Transverse colon (tissue), 4 donors: ENCODE data around the gene FAM72B. TPM values are rescaled to one million over a fixed set of nuclear protein-coding genes. Genes with fewer than 3 reads are reported as not detected.
"Not testable (repeated sequence)": the region's sequence is repeated elsewhere in the genome, so short reads cannot be mapped to it uniquely, and the experiment has no call there.

Experiments
- DNase-seq: peaks from one replicate; pipeline ENCODE4 v3.0.0-alpha.2; 2019
- H3K27ac ChIP-seq, 4 donors: fragments of 200-600 bp; sonication (generic); 2 replicates each; pipeline ENCODE4 v1.5.1; 2016 to 2018; ENCODE audit warnings: inconsistent platforms in 4 of 4
- H3K27me3 ChIP-seq: fragments of 200-600 bp; sonication (generic); 2 replicates; pipeline ENCODE4 v1.5.1; 2017; ENCODE audit warnings: inconsistent platforms
- H3K36me3 ChIP-seq, 4 donors: fragments of 200-600 bp; sonication (generic); 2 replicates each; pipeline ENCODE4 v1.5.1; 2017 to 2019; ENCODE audit warnings: inconsistent platforms in 4 of 4
- H3K4me1 ChIP-seq, 4 donors: fragments of 200-600 bp; sonication (generic); 2 replicates each; pipeline ENCODE4 v1.5.1; 2017 to 2020; ENCODE audit warnings: inconsistent platforms in 4 of 4
- H3K4me3 ChIP-seq, 4 donors: fragments of 200-600 bp; sonication (generic); 1 replicate in 1 of 4; 2 replicates in 3 of 4; pipeline versions ENCODE4 v1.5.1 to v1.6.1; 2017 to 2019; ENCODE audit warnings: inconsistent platforms in 4 of 4
- H3K9me3 ChIP-seq, 2 donors: fragments of 200-600 bp; sonication (generic); 2 replicates each; pipeline ENCODE4 v1.5.1; 2017 to 2019; ENCODE audit warnings: inconsistent platforms in 2 of 2
- WGBS, 2 donors: methylation state at CpG; one replicate each; pipeline ENCODE4 v1.1.5; 2018; ENCODE audit warnings: low coverage in 1 of 2; 5-methylcytosine and 5-hydroxymethylcytosine counted together
- in situ Hi-C, 4 donors: fragments of 200-750 bp; cut with MboI; loops; one replicate each; pipeline versions ENCODE4 v1.15.0 to v1.15.1; 2017; ENCODE audit warnings: low sequenced_read_pairs in 3 of 4, low pct_ligation_motif_present in 1 of 4, low pct_unique_long_range_greater_than_20kb in 1 of 4
- intact Hi-C: fragments of 100-400 bp; cut with DNase I; formaldehyde crosslinking; loops from one replicate; pipeline ENCODE4 v1.15.1; 2023; ENCODE audit warnings: low total_unique reads
- total RNA-seq, 4 donors: library from RNA; depleted of rRNA; stranded (reverse); fragments of >200 nt; gene quantifications; one replicate each; pipeline ENCODE4 v1.1.0, GENCODE V29; 2016

FAM72B gene
- total RNA-seq, 4 donors from 2014 or later: 0.32 to 1.2 TPM; not detected in 2

GRCh38 chr1:121167225-121167738, 16.9 kb downstream of the FAM72B start:
- DNase-seq, H3K4me1 ChIP-seq, H3K27me3 ChIP-seq, H3K36me3 ChIP-seq, H3K27ac ChIP-seq, in situ Hi-C loops, H3K9me3 ChIP-seq, intact Hi-C loops, H3K4me3 ChIP-seq: not testable (repeated sequence)
- WGBS, 2 donors: 78% methylated on average over 2 of the region's 2 CpGs; no CpG with 5 or more reads in 1 of the 2 donors

GRCh38 chr1:121165296-121165695, 18.8 kb downstream of the FAM72B start:
- H3K4me3 ChIP-seq, H3K27ac ChIP-seq, H3K36me3 ChIP-seq, intact Hi-C loops, DNase-seq, H3K4me1 ChIP-seq, in situ Hi-C loops, H3K9me3 ChIP-seq, H3K27me3 ChIP-seq: not testable (repeated sequence)

GRCh38 chr1:121163850-121164757, 20.0 kb downstream of the FAM72B start:
- DNase-seq, H3K27ac ChIP-seq, H3K4me1 ChIP-seq: not testable (repeated sequence)

GRCh38 chr1:121161199-121161901, 22.8 kb downstream of the FAM72B start:
- H3K27me3 ChIP-seq, H3K4me1 ChIP-seq, in situ Hi-C loops, H3K9me3 ChIP-seq, H3K27ac ChIP-seq, H3K4me3 ChIP-seq, DNase-seq, H3K36me3 ChIP-seq, intact Hi-C loops: not testable (repeated sequence)
- 85% methylated on average over 3 of the region's 6 CpGs; no CpG with 5 or more reads in 1 of the 2 donors for WGBS, 2 donors

More at GRCh38 chr1:121163850-121164757, 20.0 kb downstream of the FAM72B start:
- in situ Hi-C loops, H3K4me3 ChIP-seq, H3K27me3 ChIP-seq, H3K9me3 ChIP-seq, intact Hi-C loops, H3K36me3 ChIP-seq: not testable (repeated sequence)
- WGBS, 2 donors: 78 to 85% methylated on average over 3 of the region's 5 CpGs

GRCh38 chr1:121160118-121160517, 24.0 kb downstream of the FAM72B start:
- in situ Hi-C loops, H3K4me1 ChIP-seq: not testable (repeated sequence)
- 69% methylated on average over 2 of the region's 2 CpGs; no CpG with 5 or more reads in 1 of the 2 donors for WGBS, 2 donors

GRCh38 chr1:121157609-121158008, 26.5 kb downstream of the FAM72B start:
- DNase-seq, H3K4me1 ChIP-seq, H3K4me3 ChIP-seq, H3K27ac ChIP-seq, H3K27me3 ChIP-seq, intact Hi-C loops, in situ Hi-C loops, H3K9me3 ChIP-seq, H3K36me3 ChIP-seq: not testable (repeated sequence)
- 100% methylated on average over 1 of the region's 2 CpGs; no CpG with 5 or more reads in 1 of the 2 donors for WGBS, 2 donors

More at GRCh38 chr1:121160118-121160517, 24.0 kb downstream of the FAM72B start:
- H3K9me3 ChIP-seq, H3K27ac ChIP-seq, intact Hi-C loops, H3K4me3 ChIP-seq, DNase-seq, H3K27me3 ChIP-seq, H3K36me3 ChIP-seq: not testable (repeated sequence)

GRCh38 chr1:121156958-121157603, 27.1 kb downstream of the FAM72B start:
- in situ Hi-C loops, intact Hi-C loops: not testable (repeated sequence)
- no CpG with 5 or more reads among the region's 4 CpGs for WGBS, 2 donors

GRCh38 chr1:121155671-121156358, 28.3 kb downstream of the FAM72B start:
- in situ Hi-C loops, H3K27ac ChIP-seq, intact Hi-C loops, H3K27me3 ChIP-seq, H3K9me3 ChIP-seq, H3K4me1 ChIP-seq, DNase-seq, H3K36me3 ChIP-seq, H3K4me3 ChIP-seq: not testable (repeated sequence)
- 83 to 94% methylated on average over 4 to 6 of the region's 6 CpGs for WGBS, 2 donors

More at GRCh38 chr1:121156958-121157603, 27.1 kb downstream of the FAM72B start:
- H3K4me1 ChIP-seq, H3K4me3 ChIP-seq, H3K27ac ChIP-seq, H3K27me3 ChIP-seq, DNase-seq, H3K36me3 ChIP-seq, H3K9me3 ChIP-seq: not testable (repeated sequence)

GRCh38 chr1:121154811-121155210, 29.3 kb downstream of the FAM72B start:
- H3K27me3 ChIP-seq, DNase-seq, H3K27ac ChIP-seq, H3K36me3 ChIP-seq, intact Hi-C loops, H3K9me3 ChIP-seq, H3K4me1 ChIP-seq, H3K4me3 ChIP-seq, in situ Hi-C loops: not testable (repeated sequence)
- 92% methylated on average over 1 of the region's 2 CpGs; no CpG with 5 or more reads in 1 of the 2 donors for WGBS, 2 donors

- H3K4me3 ChIP-seq, H3K9me3 ChIP-seq, intact Hi-C loops, H3K4me1 ChIP-seq, H3K36me3 ChIP-seq, H3K27ac ChIP-seq, in situ Hi-C loops, H3K27me3 ChIP-seq, DNase-seq: not testable (repeated sequence)
Observed at GRCh38 chr1:121152788-121153187, 31.4 kb downstream of the FAM72B start.
